GM23338 (cell line): ENCODE results near the gene DCTN2. TPM values are rescaled to one million over a fixed set of nuclear protein-coding genes. Genes with fewer than 3 reads are reported as not detected.

Source experiments
- ATAC-seq: fragments of 200-7000 bp; cut with Tn5 transposase; 3 replicates; pipeline ENCODE4 v1.9.1; 2020
- DNase-seq: peaks from one replicate; pipeline ENCODE4 v3.0.0-alpha.2; 2015; ENCODE audit warnings: low spot score
- H2AFZ ChIP-seq: fragments of 200-600 bp; sonication (generic); 2 replicates; pipeline ENCODE4 v1.8.0; 2016; ENCODE audit warnings: antibody characterized with exemption, mild to moderate bottlenecking, moderate library complexity
- H3F3A ChIP-seq: fragments of 200-600 bp; sonication (generic); replicated peaks from 2 replicates; pipeline ENCODE4 v1.8.0; 2017; ENCODE audit warnings: antibody characterized with exemption, mixed run types, low read depth
- H3K27ac ChIP-seq: fragments of 200-600 bp; sonication (generic); 2 replicates; pipeline ENCODE4 v1.6.1; 2016; ENCODE audit warnings: low read depth
- H3K27me3 ChIP-seq: fragments of 200-600 bp; sonication (generic); 2 replicates; pipeline ENCODE4 v1.8.0; 2016; ENCODE audit warnings: mild to moderate bottlenecking, mixed run types, moderate library complexity; ENCODE audit not compliant: insufficient read depth
- H3K36me3 ChIP-seq: fragments of 200-600 bp; sonication (generic); 2 replicates; pipeline ENCODE4 v1.8.0; 2016; ENCODE audit warnings: mild to moderate bottlenecking; ENCODE audit not compliant: insufficient read depth
- H3K4me1 ChIP-seq: fragments of 200-600 bp; sonication (generic); 2 replicates; pipeline ENCODE4 v1.8.0; 2016; ENCODE audit warnings: mild to moderate bottlenecking, moderate library complexity; ENCODE audit not compliant: insufficient read depth
- H3K4me2 ChIP-seq: fragments of 200-600 bp; sonication (generic); 2 replicates; pipeline ENCODE4 v1.7.1; 2017; ENCODE audit warnings: mixed run types
- H3K4me3 ChIP-seq: fragments of 200-600 bp; sonication (generic); 2 replicates; pipeline ENCODE4 v1.6.1; 2016; ENCODE audit warnings: mixed run types
- H3K79me2 ChIP-seq: fragments of 200-600 bp; sonication (generic); replicated peaks from 2 replicates; pipeline ENCODE4 v1.8.0; 2017; ENCODE audit warnings: mild to moderate bottlenecking; ENCODE audit not compliant: insufficient read depth
- H3K9me2 ChIP-seq: fragments of 200-600 bp; sonication (generic); 2 replicates; pipeline ENCODE4 v1.8.0; 2017; ENCODE audit not compliant: insufficient read depth
- H4K20me1 ChIP-seq: fragments of 200-600 bp; sonication (generic); replicated peaks from 2 replicates; pipeline ENCODE4 v1.8.0; 2017; ENCODE audit warnings: mild to moderate bottlenecking; ENCODE audit not compliant: insufficient read depth
- H3K27ac Mint-ChIP-seq: 2 replicates; pipeline ENCODE4 v1.8.0; 2020; ENCODE audit warnings: inconsistent platforms, mild to moderate bottlenecking, moderate library complexity, mixed read lengths
- H3K27me3 Mint-ChIP-seq: 3 replicates; pipeline ENCODE4 v1.8.0; 2022; ENCODE audit warnings: low read depth, mild to moderate bottlenecking, moderate library complexity, mixed read lengths, inconsistent platforms; ENCODE audit not compliant: insufficient read depth, poor library complexity
- H3K36me3 Mint-ChIP-seq: 3 replicates; pipeline ENCODE4 v1.8.0; 2021; ENCODE audit warnings: low read depth, mild to moderate bottlenecking, inconsistent platforms, moderate library complexity, mixed read lengths
- H3K4me1 Mint-ChIP-seq: 3 replicates; pipeline ENCODE4 v1.8.0; 2020; ENCODE audit warnings: mild to moderate bottlenecking, inconsistent platforms, mixed read lengths
- H3K4me3 Mint-ChIP-seq: 3 replicates; pipeline ENCODE4 v1.8.0; 2021; ENCODE audit warnings: moderate library complexity, mild to moderate bottlenecking, inconsistent platforms, mixed read lengths
- H3K9me3 Mint-ChIP-seq: 3 replicates; pipeline ENCODE4 v1.8.0; 2020; ENCODE audit warnings: moderate library complexity, mild to moderate bottlenecking, inconsistent platforms, mixed read lengths
- CREB1 ChIP-seq: fragments of 250-450 bp; sonication (Bioruptor Pico); IDR thresholded peaks from 2 replicates; pipeline ENCODE4 v1.5.0; 2020; ENCODE audit warnings: low read depth, mild to moderate bottlenecking, moderate library complexity
- EZH2 ChIP-seq: fragments of 200-600 bp; sonication (generic); IDR thresholded peaks from one replicate; pipeline ENCODE4 v1.8.0; 2017; ENCODE audit warnings: antibody characterized with exemption, mild to moderate bottlenecking, low read depth; ENCODE audit not compliant: unreplicated experiment
- EZH2phosphoT487 ChIP-seq: fragments of 200-600 bp; sonication (generic); IDR thresholded peaks from one replicate; pipeline ENCODE4 v1.8.1; 2018; ENCODE audit warnings: antibody characterized with exemption; ENCODE audit not compliant: unreplicated experiment
- JUNB ChIP-seq: IDR thresholded peaks from one replicate; pipeline ENCODE4 v1.6.1; 2016; ENCODE audit warnings: antibody characterized with exemption; ENCODE audit not compliant: unreplicated experiment
- NANOG ChIP-seq: IDR thresholded peaks from 2 replicates; pipeline ENCODE4 v1.6.1; 2016; ENCODE audit warnings: antibody characterized with exemption, borderline replicate concordance
- POLR2AphosphoS5 ChIP-seq: IDR thresholded peaks from 2 replicates; pipeline ENCODE4 v1.6.1; 2016; ENCODE audit warnings: antibody characterized with exemption, low read depth
- STAT1 ChIP-seq: IDR thresholded peaks from one replicate; pipeline ENCODE4 v1.6.1; 2016; ENCODE audit warnings: antibody characterized with exemption; ENCODE audit not compliant: unreplicated experiment
- ZNF114 ChIP-seq: fragments of 250-450 bp; sonication (Bioruptor Pico); IDR thresholded peaks from 2 replicates; pipeline ENCODE4 v1.5.0; 2020; ENCODE audit warnings: mild to moderate bottlenecking, moderate library complexity
- ZNF331 ChIP-seq: fragments of 250-450 bp; sonication (Bioruptor Pico); IDR thresholded peaks from 2 replicates; pipeline ENCODE4 v1.5.0; 2020; ENCODE audit warnings: low read depth, mild to moderate bottlenecking, moderate library complexity
- polyA plus RNA-seq: library from polyadenylated mRNA; unstranded; fragments of >200 nt; fragmentation: Nextera tagmentation; extraction: Ambion mirVana; gene quantifications from 2 replicates; pipeline ENCODE4 v1.2.1, GENCODE V29; 2016
- total RNA-seq: library from RNA; depleted of rRNA; stranded (reverse); fragments of >200 nt; shearing (Covaris generic); gene quantifications from 2 replicates; pipeline ENCODE4 v1.2.3, GENCODE V29; 2014
- TF ChIP-seq, protein P1 (sequence below), 2 experiments: fragments of 200-600 bp in 1 of 2; sonication (generic) in 1 of 2; conservative IDR thresholded peaks; 2 replicates each; pipeline versions ENCODE4 v1.5.1 to v1.6.1; 2016 to 2017; ENCODE audit warnings: antibody characterized with exemption in 2 of 2, low read depth in 2 of 2, mild to moderate bottlenecking in 2 of 2, moderate library complexity in 1 of 2
- TF ChIP-seq, protein P2 (sequence below): IDR thresholded peaks from one replicate; pipeline ENCODE4 v1.6.1; 2018; ENCODE audit warnings: antibody characterized with exemption; ENCODE audit not compliant: unreplicated experiment
- TF ChIP-seq, protein P3 (sequence below): fragments of 250-450 bp; sonication (Bioruptor Pico); IDR thresholded peaks from 2 replicates; pipeline ENCODE4 v1.5.0; 2020; ENCODE audit warnings: mild to moderate bottlenecking, moderate library complexity
- TF ChIP-seq, protein P4 (sequence below): IDR thresholded peaks from 2 replicates; pipeline ENCODE4 v1.6.1; 2016; ENCODE audit warnings: antibody characterized with exemption

The DCTN2 gene
- total and polyA plus RNA-seq, 2 experiments from 2014 or later = 56.1 to 157 TPM

DNA sequence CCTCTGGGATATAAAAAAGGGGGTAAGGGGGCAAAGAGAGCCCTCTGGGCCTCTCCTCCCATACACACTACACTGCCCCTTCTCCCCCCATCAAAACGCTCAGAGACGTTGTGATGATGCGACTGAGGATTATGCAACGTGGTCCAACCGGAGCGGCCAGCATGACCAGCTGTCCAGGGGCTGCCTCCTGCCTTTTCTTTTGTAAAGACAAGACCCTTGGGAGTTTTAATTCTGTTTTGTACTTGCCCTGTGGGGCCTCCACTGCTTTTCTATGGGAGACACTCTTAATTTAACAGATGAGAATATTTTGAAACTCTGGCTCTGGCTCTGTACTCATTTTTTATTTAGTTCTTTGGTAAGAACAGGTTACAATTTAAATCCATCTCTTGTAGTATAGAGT, 17.2 kb downstream of the DCTN2 start:
- H3K9me2 ChIP-seq = no peaks in the 10 kb centered on the region
- H3K27ac Mint-ChIP-seq = no peak overlapping the region; the same call in 1 of the 2 replicates
- no peak for ATAC-seq
- H3K9me3 Mint-ChIP-seq = no peaks in the 10 kb centered on the region
- TF ChIP-seq POLR2AphosphoS5 (no peak), ZNF331 (no peak), STAT1 (no peak), JUNB (no peak), EZH2phosphoT487 (no peak), EZH2 (no peak), CREB1 (CRISPR knock-in tag) (no peak), NANOG (no peak), ZNF114 (CRISPR knock-in tag) (no peak)
- TF ChIP-seq, protein P1, sequence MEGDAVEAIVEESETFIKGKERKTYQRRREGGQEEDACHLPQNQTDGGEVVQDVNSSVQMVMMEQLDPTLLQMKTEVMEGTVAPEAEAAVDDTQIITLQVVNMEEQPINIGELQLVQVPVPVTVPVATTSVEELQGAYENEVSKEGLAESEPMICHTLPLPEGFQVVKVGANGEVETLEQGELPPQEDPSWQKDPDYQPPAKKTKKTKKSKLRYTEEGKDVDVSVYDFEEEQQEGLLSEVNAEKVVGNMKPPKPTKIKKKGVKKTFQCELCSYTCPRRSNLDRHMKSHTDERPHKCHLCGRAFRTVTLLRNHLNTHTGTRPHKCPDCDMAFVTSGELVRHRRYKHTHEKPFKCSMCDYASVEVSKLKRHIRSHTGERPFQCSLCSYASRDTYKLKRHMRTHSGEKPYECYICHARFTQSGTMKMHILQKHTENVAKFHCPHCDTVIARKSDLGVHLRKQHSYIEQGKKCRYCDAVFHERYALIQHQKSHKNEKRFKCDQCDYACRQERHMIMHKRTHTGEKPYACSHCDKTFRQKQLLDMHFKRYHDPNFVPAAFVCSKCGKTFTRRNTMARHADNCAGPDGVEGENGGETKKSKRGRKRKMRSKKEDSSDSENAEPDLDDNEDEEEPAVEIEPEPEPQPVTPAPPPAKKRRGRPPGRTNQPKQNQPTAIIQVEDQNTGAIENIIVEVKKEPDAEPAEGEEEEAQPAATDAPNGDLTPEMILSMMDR (conservative IDR thresholded peaks at IDR 0.05; ENCODE audit: low read depth in 2 of 2) = no peak
- TF ChIP-seq, protein P2, sequence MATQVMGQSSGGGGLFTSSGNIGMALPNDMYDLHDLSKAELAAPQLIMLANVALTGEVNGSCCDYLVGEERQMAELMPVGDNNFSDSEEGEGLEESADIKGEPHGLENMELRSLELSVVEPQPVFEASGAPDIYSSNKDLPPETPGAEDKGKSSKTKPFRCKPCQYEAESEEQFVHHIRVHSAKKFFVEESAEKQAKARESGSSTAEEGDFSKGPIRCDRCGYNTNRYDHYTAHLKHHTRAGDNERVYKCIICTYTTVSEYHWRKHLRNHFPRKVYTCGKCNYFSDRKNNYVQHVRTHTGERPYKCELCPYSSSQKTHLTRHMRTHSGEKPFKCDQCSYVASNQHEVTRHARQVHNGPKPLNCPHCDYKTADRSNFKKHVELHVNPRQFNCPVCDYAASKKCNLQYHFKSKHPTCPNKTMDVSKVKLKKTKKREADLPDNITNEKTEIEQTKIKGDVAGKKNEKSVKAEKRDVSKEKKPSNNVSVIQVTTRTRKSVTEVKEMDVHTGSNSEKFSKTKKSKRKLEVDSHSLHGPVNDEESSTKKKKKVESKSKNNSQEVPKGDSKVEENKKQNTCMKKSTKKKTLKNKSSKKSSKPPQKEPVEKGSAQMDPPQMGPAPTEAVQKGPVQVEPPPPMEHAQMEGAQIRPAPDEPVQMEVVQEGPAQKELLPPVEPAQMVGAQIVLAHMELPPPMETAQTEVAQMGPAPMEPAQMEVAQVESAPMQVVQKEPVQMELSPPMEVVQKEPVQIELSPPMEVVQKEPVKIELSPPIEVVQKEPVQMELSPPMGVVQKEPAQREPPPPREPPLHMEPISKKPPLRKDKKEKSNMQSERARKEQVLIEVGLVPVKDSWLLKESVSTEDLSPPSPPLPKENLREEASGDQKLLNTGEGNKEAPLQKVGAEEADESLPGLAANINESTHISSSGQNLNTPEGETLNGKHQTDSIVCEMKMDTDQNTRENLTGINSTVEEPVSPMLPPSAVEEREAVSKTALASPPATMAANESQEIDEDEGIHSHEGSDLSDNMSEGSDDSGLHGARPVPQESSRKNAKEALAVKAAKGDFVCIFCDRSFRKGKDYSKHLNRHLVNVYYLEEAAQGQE = no peak
- TF ChIP-seq, protein P3, sequence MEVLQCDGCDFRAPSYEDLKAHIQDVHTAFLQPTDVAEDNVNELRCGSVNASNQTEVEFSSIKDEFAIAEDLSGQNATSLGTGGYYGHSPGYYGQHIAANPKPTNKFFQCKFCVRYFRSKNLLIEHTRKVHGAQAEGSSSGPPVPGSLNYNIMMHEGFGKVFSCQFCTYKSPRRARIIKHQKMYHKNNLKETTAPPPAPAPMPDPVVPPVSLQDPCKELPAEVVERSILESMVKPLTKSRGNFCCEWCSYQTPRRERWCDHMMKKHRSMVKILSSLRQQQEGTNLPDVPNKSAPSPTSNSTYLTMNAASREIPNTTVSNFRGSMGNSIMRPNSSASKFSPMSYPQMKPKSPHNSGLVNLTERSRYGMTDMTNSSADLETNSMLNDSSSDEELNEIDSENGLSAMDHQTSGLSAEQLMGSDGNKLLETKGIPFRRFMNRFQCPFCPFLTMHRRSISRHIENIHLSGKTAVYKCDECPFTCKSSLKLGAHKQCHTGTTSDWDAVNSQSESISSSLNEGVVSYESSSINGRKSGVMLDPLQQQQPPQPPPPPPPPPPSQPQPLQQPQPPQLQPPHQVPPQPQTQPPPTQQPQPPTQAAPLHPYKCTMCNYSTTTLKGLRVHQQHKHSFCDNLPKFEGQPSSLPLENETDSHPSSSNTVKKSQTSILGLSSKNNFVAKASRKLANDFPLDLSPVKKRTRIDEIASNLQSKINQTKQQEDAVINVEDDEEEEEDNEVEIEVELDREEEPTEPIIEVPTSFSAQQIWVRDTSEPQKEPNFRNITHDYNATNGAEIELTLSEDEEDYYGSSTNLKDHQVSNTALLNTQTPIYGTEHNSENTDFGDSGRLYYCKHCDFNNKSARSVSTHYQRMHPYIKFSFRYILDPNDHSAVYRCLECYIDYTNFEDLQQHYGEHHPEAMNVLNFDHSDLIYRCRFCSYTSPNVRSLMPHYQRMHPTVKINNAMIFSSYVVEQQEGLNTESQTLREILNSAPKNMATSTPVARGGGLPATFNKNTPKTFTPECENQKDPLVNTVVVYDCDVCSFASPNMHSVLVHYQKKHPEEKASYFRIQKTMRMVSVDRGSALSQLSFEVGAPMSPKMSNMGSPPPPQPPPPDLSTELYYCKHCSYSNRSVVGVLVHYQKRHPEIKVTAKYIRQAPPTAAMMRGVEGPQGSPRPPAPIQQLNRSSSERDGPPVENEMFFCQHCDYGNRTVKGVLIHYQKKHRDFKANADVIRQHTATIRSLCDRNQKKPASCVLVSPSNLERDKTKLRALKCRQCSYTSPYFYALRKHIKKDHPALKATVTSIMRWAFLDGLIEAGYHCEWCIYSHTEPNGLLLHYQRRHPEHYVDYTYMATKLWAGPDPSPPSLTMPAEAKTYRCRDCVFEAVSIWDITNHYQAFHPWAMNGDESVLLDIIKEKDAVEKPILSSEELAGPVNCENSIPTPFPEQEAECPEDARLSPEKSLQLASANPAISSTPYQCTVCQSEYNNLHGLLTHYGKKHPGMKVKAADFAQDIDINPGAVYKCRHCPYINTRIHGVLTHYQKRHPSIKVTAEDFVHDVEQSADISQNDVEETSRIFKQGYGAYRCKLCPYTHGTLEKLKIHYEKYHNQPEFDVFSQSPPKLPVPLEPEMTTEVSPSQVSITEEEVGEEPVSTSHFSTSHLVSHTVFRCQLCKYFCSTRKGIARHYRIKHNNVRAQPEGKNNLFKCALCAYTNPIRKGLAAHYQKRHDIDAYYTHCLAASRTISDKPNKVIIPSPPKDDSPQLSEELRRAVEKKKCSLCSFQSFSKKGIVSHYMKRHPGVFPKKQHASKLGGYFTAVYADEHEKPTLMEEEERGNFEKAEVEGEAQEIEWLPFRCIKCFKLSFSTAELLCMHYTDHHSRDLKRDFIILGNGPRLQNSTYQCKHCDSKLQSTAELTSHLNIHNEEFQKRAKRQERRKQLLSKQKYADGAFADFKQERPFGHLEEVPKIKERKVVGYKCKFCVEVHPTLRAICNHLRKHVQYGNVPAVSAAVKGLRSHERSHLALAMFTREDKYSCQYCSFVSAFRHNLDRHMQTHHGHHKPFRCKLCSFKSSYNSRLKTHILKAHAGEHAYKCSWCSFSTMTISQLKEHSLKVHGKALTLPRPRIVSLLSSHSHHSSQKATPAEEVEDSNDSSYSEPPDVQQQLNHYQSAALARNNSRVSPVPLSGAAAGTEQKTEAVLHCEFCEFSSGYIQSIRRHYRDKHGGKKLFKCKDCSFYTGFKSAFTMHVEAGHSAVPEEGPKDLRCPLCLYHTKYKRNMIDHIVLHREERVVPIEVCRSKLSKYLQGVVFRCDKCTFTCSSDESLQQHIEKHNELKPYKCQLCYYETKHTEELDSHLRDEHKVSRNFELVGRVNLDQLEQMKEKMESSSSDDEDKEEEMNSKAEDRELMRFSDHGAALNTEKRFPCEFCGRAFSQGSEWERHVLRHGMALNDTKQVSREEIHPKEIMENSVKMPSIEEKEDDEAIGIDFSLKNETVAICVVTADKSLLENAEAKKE (CRISPR knock-in tag) = no peak
- TF ChIP-seq, protein P4, sequence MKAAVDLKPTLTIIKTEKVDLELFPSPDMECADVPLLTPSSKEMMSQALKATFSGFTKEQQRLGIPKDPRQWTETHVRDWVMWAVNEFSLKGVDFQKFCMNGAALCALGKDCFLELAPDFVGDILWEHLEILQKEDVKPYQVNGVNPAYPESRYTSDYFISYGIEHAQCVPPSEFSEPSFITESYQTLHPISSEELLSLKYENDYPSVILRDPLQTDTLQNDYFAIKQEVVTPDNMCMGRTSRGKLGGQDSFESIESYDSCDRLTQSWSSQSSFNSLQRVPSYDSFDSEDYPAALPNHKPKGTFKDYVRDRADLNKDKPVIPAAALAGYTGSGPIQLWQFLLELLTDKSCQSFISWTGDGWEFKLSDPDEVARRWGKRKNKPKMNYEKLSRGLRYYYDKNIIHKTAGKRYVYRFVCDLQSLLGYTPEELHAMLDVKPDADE = no peak
- peaks cover 14% of the 10 kb centered on the region for H3K4me1 Mint-ChIP-seq
- H2AFZ ChIP-seq = no peak overlapping the region
- H3K79me2 ChIP-seq = no peaks in the 10 kb centered on the region
- peaks cover 4% of the 10 kb centered on the region; the same call in 1 of the 2 replicates for H3K4me1 ChIP-seq
- H3K27me3 Mint-ChIP-seq = peaks cover 13% of the 10 kb centered on the region
- peaks cover 20% of the 10 kb centered on the region for H3K36me3 ChIP-seq
- peaks cover 8% of the 10 kb centered on the region for H4K20me1 ChIP-seq
- H3K4me3 ChIP-seq = no peak overlapping the region
- DNase-seq = no peak
- H3K4me2 ChIP-seq = no peak overlapping the region
- no peaks in the 10 kb centered on the region for H3K27me3 ChIP-seq
- 0 out of 2 replicates have a peak, but pooled peaks cover 8% of the 10 kb centered on the region for H3F3A ChIP-seq
- H3K4me3 Mint-ChIP-seq = no peak overlapping the region; the same call in 2 of the 3 replicates
- peaks cover 64% of the 10 kb centered on the region for H3K36me3 Mint-ChIP-seq
- no peak overlapping the region for H3K27ac ChIP-seq
